Glutamatergic neuron (in vitro differentiated cells): ENCODE measurements around the gene DTWD2. TPM values are rescaled to one million over a fixed set of nuclear protein-coding genes. Genes with fewer than 3 reads are reported as not detected.

Experiments
- DNase-seq: peaks from one replicate; pipeline ENCODE4 v3.0.0; 2022
- H3K27ac Mint-ChIP-seq: one replicate; pipeline ENCODE4 v1.8.0; 2020; ENCODE audit warnings: mild to moderate bottlenecking, mixed read lengths, inconsistent platforms; ENCODE audit not compliant: unreplicated experiment
- H3K27me3 Mint-ChIP-seq: one replicate; pipeline ENCODE4 v1.8.0; 2020; ENCODE audit warnings: mild to moderate bottlenecking, moderate library complexity, mixed read lengths, inconsistent platforms; ENCODE audit not compliant: unreplicated experiment
- H3K36me3 Mint-ChIP-seq: one replicate; pipeline ENCODE4 v1.8.0; 2020; ENCODE audit warnings: mild to moderate bottlenecking, mixed read lengths, inconsistent platforms; ENCODE audit not compliant: unreplicated experiment
- H3K4me1 Mint-ChIP-seq: one replicate; pipeline ENCODE4 v1.8.0; 2020; ENCODE audit warnings: mild to moderate bottlenecking, low read depth, mixed read lengths, inconsistent platforms; ENCODE audit not compliant: unreplicated experiment
- H3K4me3 Mint-ChIP-seq: one replicate; pipeline ENCODE4 v1.8.0; 2020; ENCODE audit warnings: mild to moderate bottlenecking, mixed read lengths, inconsistent platforms; ENCODE audit not compliant: unreplicated experiment
- H3K9me3 Mint-ChIP-seq: one replicate; pipeline ENCODE4 v1.8.0; 2020; ENCODE audit warnings: mild to moderate bottlenecking, moderate library complexity, mixed read lengths, inconsistent platforms; ENCODE audit not compliant: unreplicated experiment
- total RNA-seq: library from RNA; stranded (reverse); fragmentation: NEBNext Ultra II Directional; extraction: Animal tissue kit (Norgen Biotek cat#: 25700); gene quantifications from one replicate; pipeline ENCODE4 v1.2.1, GENCODE V29; 2021; ENCODE audit not compliant: unreplicated experiment
- TF ChIP-seq, protein P1 (sequence below): fragments of 200-600 bp; sonication (generic); IDR thresholded peaks from one replicate; pipeline ENCODE4 v1.5.0; 2021; ENCODE audit not compliant: partially characterized antibody, unreplicated experiment

Gene DTWD2
- total RNA-seq, 1 donor from 2014 or later: 1.6 TPM

DNA sequence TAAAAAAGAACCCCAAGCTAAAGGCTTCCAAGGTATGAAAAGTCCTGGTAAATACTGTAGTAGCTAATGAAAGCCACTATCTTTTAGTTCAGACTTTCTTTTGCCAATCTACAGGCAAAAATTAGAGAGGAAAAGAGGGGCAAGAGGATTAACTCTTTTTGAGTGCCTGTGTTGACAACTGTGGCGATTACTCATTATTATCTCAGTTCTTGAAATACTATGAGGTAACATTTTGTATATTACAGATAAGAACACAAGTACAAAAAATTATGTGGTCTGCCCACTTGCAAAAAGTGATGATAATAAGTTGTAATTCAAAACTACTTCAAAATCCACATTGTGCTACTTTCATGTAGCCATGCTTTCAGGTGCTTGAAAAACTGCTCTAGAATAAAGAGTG, 144.0 kb downstream of the DTWD2 start:
- Mint-ChIP-seq H3K4me1 (no peaks in the 10 kb centered on the region), H3K27me3 (no peaks in the 10 kb centered on the region), H3K36me3 (no peaks in the 10 kb centered on the region), H3K9me3 (no peaks in the 10 kb centered on the region), H3K27ac (no peak overlapping the region), H3K4me3 (no peak overlapping the region)
- TF ChIP-seq, protein P1, sequence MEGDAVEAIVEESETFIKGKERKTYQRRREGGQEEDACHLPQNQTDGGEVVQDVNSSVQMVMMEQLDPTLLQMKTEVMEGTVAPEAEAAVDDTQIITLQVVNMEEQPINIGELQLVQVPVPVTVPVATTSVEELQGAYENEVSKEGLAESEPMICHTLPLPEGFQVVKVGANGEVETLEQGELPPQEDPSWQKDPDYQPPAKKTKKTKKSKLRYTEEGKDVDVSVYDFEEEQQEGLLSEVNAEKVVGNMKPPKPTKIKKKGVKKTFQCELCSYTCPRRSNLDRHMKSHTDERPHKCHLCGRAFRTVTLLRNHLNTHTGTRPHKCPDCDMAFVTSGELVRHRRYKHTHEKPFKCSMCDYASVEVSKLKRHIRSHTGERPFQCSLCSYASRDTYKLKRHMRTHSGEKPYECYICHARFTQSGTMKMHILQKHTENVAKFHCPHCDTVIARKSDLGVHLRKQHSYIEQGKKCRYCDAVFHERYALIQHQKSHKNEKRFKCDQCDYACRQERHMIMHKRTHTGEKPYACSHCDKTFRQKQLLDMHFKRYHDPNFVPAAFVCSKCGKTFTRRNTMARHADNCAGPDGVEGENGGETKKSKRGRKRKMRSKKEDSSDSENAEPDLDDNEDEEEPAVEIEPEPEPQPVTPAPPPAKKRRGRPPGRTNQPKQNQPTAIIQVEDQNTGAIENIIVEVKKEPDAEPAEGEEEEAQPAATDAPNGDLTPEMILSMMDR: no peak
- DNase-seq: no peak

DNA sequence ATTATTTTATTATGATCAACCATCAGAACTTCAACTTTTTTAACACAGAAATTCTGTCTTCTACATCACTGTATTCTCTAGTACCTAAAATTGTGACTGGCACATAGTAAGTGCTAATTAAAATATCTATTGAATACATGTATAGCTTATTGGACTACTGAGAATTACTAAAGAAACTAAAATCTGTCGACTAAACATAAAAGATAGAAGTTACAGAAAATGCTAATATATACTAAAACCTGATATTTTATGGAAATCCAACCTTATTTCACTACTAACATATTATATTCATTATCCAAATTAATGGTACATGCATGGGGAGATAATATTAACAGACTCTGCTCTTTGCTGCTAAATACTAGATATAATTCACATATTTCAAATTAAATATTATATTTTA, 153.6 kb downstream of the DTWD2 start:
- H3K4me3 Mint-ChIP-seq: no peak overlapping the region
- DNase-seq: no peak
- no peaks in the 10 kb centered on the region for H3K27me3 Mint-ChIP-seq
- TF ChIP-seq, protein P1: no peak
- H3K36me3 Mint-ChIP-seq: no peaks in the 10 kb centered on the region
- H3K9me3 Mint-ChIP-seq: no peaks in the 10 kb centered on the region
- no peak overlapping the region for H3K27ac Mint-ChIP-seq
- H3K4me1 Mint-ChIP-seq: no peaks in the 10 kb centered on the region

DNA sequence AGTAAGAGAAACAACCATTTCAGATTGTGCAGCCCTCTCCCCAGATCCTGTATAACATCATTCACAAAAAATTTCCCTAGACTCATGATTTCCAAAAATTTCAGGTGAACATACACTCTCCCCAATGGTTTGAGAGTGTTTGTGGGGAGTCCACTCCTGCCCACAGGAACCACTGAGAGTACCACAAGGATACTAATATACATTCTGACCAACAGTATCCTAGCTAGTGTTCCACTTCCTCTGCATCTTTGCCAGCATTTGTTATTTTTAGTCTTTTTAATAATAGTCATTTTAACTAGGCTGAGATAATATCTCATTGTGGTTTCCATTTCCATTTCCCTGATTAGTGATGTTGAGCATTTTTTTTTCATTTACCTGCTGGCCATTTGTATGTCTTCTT, 155.4 kb downstream of the DTWD2 start:
- TF ChIP-seq, protein P1: no peak
- Mint-ChIP-seq H3K27ac (no peak overlapping the region), H3K36me3 (no peaks in the 10 kb centered on the region), H3K9me3 (no peaks in the 10 kb centered on the region), H3K4me3 (no peak overlapping the region), H3K4me1 (no peaks in the 10 kb centered on the region), H3K27me3 (no peaks in the 10 kb centered on the region)
- no peak for DNase-seq

DNA sequence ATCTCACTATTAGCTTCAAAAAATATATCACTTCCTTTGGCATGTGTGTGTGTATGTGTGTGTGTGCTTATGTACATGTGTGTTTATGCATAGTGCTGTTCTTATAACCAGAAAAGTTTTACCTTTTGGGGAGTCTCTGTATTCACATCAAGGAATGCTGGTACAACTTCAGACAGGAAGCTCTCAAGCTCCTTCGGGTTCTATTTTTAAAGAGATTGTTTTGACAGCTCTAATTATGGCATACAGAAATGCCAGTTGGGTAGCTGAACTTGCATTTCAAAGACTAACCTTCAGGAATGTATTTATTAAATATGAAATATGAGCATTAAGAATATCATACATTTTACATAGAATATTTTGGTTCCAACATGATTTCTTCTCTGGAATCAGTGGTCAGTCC, 163.1 kb downstream of the DTWD2 start:
- no peaks in the 10 kb centered on the region for H3K36me3 Mint-ChIP-seq
- peaks cover 2% of the 10 kb centered on the region for H3K9me3 Mint-ChIP-seq
- no peak overlapping the region for H3K27ac Mint-ChIP-seq
- no peaks in the 10 kb centered on the region for H3K4me1 Mint-ChIP-seq
- H3K4me3 Mint-ChIP-seq: no peak overlapping the region
- no peak for DNase-seq
- no peaks in the 10 kb centered on the region for H3K27me3 Mint-ChIP-seq
- TF ChIP-seq, protein P1: no peak

DNA sequence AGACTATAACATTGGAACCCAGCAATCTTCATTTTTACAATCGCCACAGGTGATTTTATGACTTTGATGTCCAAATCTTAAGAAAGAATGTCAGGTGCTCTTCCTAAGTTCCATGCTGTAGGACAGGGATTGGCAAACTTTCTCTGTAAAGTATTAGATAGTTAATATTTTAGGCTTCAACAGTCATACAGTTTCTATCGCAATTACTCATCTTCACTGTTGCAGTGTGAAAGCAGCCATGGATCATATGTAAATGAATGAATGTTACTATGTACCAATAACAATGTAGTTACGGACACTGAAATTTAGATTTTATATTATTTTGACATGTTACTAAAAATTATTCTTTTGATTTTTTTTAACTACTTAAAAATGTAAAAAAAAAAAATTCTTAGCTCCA, 169.7 kb downstream of the DTWD2 start:
- Mint-ChIP-seq H3K9me3 (no peaks in the 10 kb centered on the region), H3K4me1 (no peaks in the 10 kb centered on the region), H3K4me3 (no peak overlapping the region), H3K27me3 (no peaks in the 10 kb centered on the region), H3K36me3 (no peaks in the 10 kb centered on the region), H3K27ac (no peak overlapping the region)
- no peak for DNase-seq
- TF ChIP-seq, protein P1: no peak
